ENCODE results near the gene CEP192. TPM values are rescaled to one million over a fixed set of nuclear protein-coding genes. Genes with fewer than 3 reads are reported as not detected.

Gene CEP192
- total and polyA plus RNA-seq, 10 of the 15 experiments (the other 5 are each of a cell fraction or from before 2014, with no cell fraction given), result 15.4 to 58.2 (median 29.6) TPM

GRCh38 chr18:13026583-13027270, 35.6 kb downstream of the CEP192 start (continued):
- TF ChIP-seq STAT3 (IDR thresholded peaks at IDR 0.05; ENCODE audit: low read depth, low read length) (no peak), NBN (IDR thresholded peaks at IDR 0.05) (no peak)
- TF ChIP-seq, protein P1, sequence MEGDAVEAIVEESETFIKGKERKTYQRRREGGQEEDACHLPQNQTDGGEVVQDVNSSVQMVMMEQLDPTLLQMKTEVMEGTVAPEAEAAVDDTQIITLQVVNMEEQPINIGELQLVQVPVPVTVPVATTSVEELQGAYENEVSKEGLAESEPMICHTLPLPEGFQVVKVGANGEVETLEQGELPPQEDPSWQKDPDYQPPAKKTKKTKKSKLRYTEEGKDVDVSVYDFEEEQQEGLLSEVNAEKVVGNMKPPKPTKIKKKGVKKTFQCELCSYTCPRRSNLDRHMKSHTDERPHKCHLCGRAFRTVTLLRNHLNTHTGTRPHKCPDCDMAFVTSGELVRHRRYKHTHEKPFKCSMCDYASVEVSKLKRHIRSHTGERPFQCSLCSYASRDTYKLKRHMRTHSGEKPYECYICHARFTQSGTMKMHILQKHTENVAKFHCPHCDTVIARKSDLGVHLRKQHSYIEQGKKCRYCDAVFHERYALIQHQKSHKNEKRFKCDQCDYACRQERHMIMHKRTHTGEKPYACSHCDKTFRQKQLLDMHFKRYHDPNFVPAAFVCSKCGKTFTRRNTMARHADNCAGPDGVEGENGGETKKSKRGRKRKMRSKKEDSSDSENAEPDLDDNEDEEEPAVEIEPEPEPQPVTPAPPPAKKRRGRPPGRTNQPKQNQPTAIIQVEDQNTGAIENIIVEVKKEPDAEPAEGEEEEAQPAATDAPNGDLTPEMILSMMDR (IDR thresholded peaks at IDR 0.05 in 2 of 3, conservative IDR thresholded peaks at IDR 0.05 in 1 of 3; ENCODE audit: control insufficient read depth in 2 of 3, extremely low read depth in 1 of 3, insufficient read depth in 1 of 3, low read depth in 3 of 3, low read length in 3 of 3), result no peak

DNA sequence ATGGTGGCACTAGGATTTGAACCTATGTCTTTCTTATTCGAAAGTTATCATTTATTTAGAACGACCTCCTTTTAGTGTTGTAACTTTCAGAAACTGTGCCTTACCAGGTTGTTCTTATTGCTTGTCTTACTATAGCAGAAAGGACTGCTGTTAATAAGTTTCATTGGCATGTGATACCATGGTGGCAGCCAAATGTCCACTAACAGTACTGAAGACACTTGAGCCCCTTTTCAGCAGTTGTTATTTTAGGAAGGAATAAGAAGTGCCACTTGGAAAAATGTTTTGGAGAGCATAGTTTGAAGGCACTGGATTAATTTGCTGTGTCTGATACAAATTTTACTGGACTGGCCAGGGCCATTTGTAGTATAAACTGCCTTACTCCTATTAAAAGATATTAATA, 37.7 kb downstream of the CEP192 start:
- in situ Hi-C loops (cut with MboI), result no loop called here
- TF ChIP-seq RAD21 (IDR thresholded peaks at IDR 0.05; ENCODE audit: insufficient read depth, low read depth, low read length) (no peak), CHD4 (IDR thresholded peaks at IDR 0.05) (no peak), RUNX3 (IDR thresholded peaks at IDR 0.05; ENCODE audit: low read length) (no peak), ZNF622 (IDR thresholded peaks at IDR 0.05) (no peak), GATAD2B (conservative IDR thresholded peaks at IDR 0.05; ENCODE audit: low read depth) (no peak), SREBF2 (IDR thresholded peaks at IDR 0.05; ENCODE audit: low read length) (no peak), BACH1 (IDR thresholded peaks at IDR 0.05; ENCODE audit: borderline replicate concordance) (no peak), NFYA (IDR thresholded peaks at IDR 0.05; ENCODE audit: borderline replicate concordance, low read depth, low read length) (no peak)

More for the DNA sequence above, 37.7 kb downstream of the CEP192 start:
- Histone ChIP-seq H3K27ac (ENCODE audit: control insufficient read depth, insufficient read depth) (no peak overlapping the region), H3K4me1 (ENCODE audit: control insufficient read depth, insufficient read depth, low read length) (no peaks in the 10 kb centered on the region), H2AFZ (ENCODE audit: control insufficient read depth, low read depth, low read length) (no peak overlapping the region), H3K4me2 (ENCODE audit: control insufficient read depth, insufficient read depth) (no peak overlapping the region), H3K79me2 (ENCODE audit: control insufficient read depth, insufficient read depth, low read length) (peaks cover 2% of the 10 kb centered on the region), H3K9ac (ENCODE audit: control insufficient read depth, insufficient read depth, low read length) (no peak overlapping the region), H4K20me1 (ENCODE audit: control insufficient read depth, insufficient read depth) (no peaks in the 10 kb centered on the region), H3K4me3 (no peak overlapping the region), H3K27me3 (replicated peaks in 1 of 2; ENCODE audit: control insufficient read depth in 2 of 2, insufficient read depth in 2 of 2, low read length in 1 of 2) (no peaks in the 10 kb centered on the region), H3K9me3 (replicated peaks; ENCODE audit: control insufficient read depth, insufficient read depth, low read length) (no peaks in the 10 kb centered on the region), H3K36me3 (ENCODE audit: control insufficient read depth in 2 of 2, insufficient read depth in 2 of 2, low read length in 1 of 2) (peaks cover 7 to 29% of the 10 kb centered on the region in 2 experiments)
- ATAC-seq (no peak), FAIRE-seq (no peak), DNase-seq (ENCODE audit: low read depth, low spot score) (no peak)
- WGBS (ENCODE audit: insufficient coverage, insufficient replicate concordance, low lambda C conversion rate, missing lambda C conversion rate), result 96% methylated on average over 2 of the region's 2 CpGs
- CTCF ChIA-PET, result interaction anchor here (1.2 kb wide), 1 partner anchor 26 kb away, joined by 3 read pairs; no protein-coding TSS in a partner anchor
- RAD21 ChIA-PET (ENCODE audit: unreplicated experiment), result no interaction called here
- BruUV-seq (replicated peaks), result no TSS peak
- POLR2A ChIA-PET, result no interaction called here
- SMC1A ChIA-PET (ENCODE audit: uncharacterized antibody, unreplicated experiment), result no interaction called here
- intact Hi-C loops (cut with micrococcal nuclease; ENCODE audit: unreplicated experiment), result no loop called here
